IPS DF 6.9 (cell line): Measurements from ENCODE around the gene CCDC57.
"Not testable (repeated sequence)": the region's sequence is repeated elsewhere in the genome, so short reads cannot be mapped to it uniquely, and the experiment has no call there.

Experiments used
- DNase-seq: peaks from one replicate; pipeline ENCODE4 v3.0.0-alpha.2; 2013; ENCODE audit warnings: low read depth, low spot score
- H3K27ac ChIP-seq: one replicate; pipeline ENCODE4 v1.5.1; 2013; ENCODE audit warnings: low read length, control low read depth
- H3K27me3 ChIP-seq: 2 replicates; pipeline ENCODE4 v1.6.1; 2013; ENCODE audit warnings: mild to moderate bottlenecking, low read length; ENCODE audit not compliant: control insufficient read depth, insufficient read depth
- H3K36me3 ChIP-seq: 2 replicates; pipeline ENCODE4 v1.6.1; 2013; ENCODE audit warnings: low read length; ENCODE audit not compliant: control insufficient read depth, insufficient read depth
- H3K4me1 ChIP-seq: 2 replicates; pipeline ENCODE4 v1.6.1; 2013; ENCODE audit warnings: low read length; ENCODE audit not compliant: control insufficient read depth, insufficient read depth
- H3K4me3 ChIP-seq: 2 replicates; pipeline ENCODE4 v1.5.1; 2013; ENCODE audit warnings: mild to moderate bottlenecking, low read length
- H3K9me3 ChIP-seq: 2 replicates; pipeline ENCODE4 v1.6.1; 2013; ENCODE audit warnings: low read length, inconsistent platforms; ENCODE audit not compliant: control insufficient read depth, insufficient read depth
- WGBS: extraction: QIAGEN DNeasy Blood & Tissue Kit; methylation state at CpG from one replicate; pipeline ENCODE4 v1.1.7; 2013; ENCODE audit warnings: mixed read lengths, missing lambda C conversion rate; ENCODE audit not compliant: insufficient read length, insufficient coverage; 5-methylcytosine and 5-hydroxymethylcytosine counted together

Gene CCDC57

DNA sequence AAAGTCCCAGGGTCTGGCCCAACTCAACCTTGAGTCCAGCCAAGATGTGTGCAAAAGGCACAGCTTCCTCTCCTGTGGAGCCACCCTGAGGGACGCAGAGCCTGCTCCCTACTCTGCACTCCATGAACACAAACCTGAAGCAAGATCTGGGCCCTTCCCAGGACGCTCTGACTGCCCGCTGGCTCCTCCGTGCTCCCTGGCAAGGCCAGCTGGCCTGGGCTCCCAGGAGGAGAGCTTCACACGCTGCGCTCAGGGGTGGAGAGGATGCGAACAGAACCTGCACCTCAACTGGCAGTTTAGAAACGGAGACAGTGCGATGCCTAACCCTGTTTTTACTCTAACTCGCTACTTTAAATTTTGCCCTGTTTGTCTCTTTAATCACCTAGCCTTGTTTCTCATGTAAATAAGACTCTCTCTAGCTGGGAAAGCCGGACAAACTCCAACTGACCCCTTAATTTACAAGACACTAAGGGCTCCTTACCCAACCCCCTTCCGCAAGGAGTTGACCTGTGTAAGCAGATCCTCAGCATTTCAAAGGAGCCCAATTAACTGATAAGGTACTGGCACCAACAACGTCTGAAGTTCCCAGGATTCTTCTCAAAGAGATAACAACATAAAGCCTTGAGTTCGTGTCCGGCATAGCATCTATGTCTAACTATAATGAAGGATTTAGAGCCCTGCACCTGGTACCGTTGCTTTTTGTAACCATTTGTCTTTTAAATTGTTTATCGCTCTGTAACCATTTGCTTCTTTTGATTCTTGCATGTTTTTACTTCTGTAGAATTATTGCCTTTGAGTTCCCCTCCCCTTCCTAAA, 38.4 kb downstream of the CCDC57 start:
- not testable (repeated sequence) for H3K9me3 ChIP-seq, DNase-seq, H3K4me3 ChIP-seq, H3K4me1 ChIP-seq, H3K36me3 ChIP-seq, H3K27ac ChIP-seq
- WGBS, result no CpG with 5 or more reads among the region's 17 CpGs
- peaks cover 57% of the 10 kb centered on the region for H3K27me3 ChIP-seq

- Histone ChIP-seq H3K4me1 (peaks cover 9% of the 10 kb centered on the region), H3K27ac (no peak overlapping the region), H3K9me3 (no peaks in the 10 kb centered on the region), H3K4me3 (no peak overlapping the region), H3K36me3 (0 out of 2 replicates have a peak, but pooled peaks cover 4% of the 10 kb centered on the region), H3K27me3 (peaks cover 55% of the 10 kb centered on the region)
- DNase-seq, result no peak
- whole genome bisulfite sequencing, result no CpG with 5 or more reads among the region's 18 CpGs
Observed at GRCh38 chr17:82173351-82174041, 39.1 kb downstream of the CCDC57 start.

GRCh38 chr17:82172486-82173160, 40.0 kb downstream of the CCDC57 start:
- no CpG with 5 or more reads among the region's 18 CpGs for WGBS
- Histone ChIP-seq H3K36me3 (no peaks in the 10 kb centered on the region), H3K4me1 (peaks cover 9% of the 10 kb centered on the region), H3K9me3 (no peaks in the 10 kb centered on the region), H3K27me3 (peaks cover 49% of the 10 kb centered on the region), H3K4me3 (no peak overlapping the region), H3K27ac (no peak overlapping the region)
- DNase-seq, result no peak

- peaks cover 45% of the 10 kb centered on the region for H3K27me3 ChIP-seq
- no peaks in the 10 kb centered on the region for H3K9me3 ChIP-seq
- H3K27ac ChIP-seq, result no peak overlapping the region
- H3K4me1 ChIP-seq, result peaks cover 9% of the 10 kb centered on the region
- no CpG with 5 or more reads among the region's 14 CpGs for WGBS
- H3K36me3 ChIP-seq, result no peaks in the 10 kb centered on the region
- no peak for DNase-seq
- no peak overlapping the region for H3K4me3 ChIP-seq
Observed at GRCh38 chr17:82171750-82172375, 40.8 kb downstream of the CCDC57 start.

DNA sequence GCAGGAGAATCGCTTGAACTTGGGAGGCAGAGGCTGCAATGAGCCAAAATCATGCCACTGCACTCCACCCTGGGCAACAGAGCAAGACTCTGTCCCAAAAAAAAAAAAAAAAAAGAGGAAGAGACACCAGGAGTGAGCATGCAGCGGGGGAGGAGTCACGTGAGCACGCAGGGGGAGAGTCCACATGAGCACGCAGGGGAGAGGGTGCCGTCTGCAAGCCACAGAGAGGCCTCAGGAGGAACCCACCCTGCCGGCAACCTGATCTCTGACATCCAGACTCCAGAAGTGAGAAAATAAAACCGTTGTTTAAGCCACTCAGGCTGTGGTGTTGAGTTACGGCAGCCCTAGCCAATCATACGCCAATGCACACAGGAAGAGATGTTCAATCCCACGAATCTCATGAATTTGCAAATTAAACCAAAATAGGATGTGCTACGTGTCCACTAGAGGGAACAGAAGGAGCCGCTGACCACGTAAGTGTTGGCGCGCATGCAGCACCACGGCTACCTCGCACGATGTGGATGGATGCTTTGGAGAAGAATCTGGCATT, 42.2 kb downstream of the CCDC57 start:
- Histone ChIP-seq H3K4me1 (peaks cover 9% of the 10 kb centered on the region), H3K9me3 (no peaks in the 10 kb centered on the region), H3K27me3 (peaks cover 34% of the 10 kb centered on the region), H3K36me3 (no peaks in the 10 kb centered on the region), H3K27ac (no peak overlapping the region), H3K4me3 (no peak overlapping the region)
- DNase-seq, result no peak
- no CpG with 5 or more reads among the region's 19 CpGs for WGBS

DNA sequence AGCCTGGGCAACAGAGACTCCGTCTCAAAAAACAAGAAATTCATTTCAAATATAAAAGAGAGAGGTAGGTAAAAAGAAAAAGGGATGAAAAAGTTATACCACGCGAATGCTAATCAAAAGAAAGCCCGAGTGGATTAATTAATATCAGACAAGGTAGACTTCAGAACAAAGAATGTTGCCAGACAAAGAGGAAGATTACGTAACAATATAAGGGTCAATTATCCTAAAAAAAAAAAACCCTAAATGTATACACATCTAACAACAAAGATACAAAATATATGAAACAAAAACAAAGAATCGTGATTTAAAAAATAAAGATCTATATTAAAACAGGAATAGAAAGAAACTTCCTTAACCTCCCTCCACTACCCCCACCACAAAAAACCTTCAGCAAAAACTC, 44.1 kb downstream of the CCDC57 start:
- no CpG with 5 or more reads among the region's 6 CpGs for WGBS
- DNase-seq, result no peak
- Histone ChIP-seq H3K27ac (no peak overlapping the region), H3K4me1 (no peaks in the 10 kb centered on the region), H3K27me3 (peaks cover 24% of the 10 kb centered on the region), H3K4me3 (no peak overlapping the region), H3K9me3 (no peaks in the 10 kb centered on the region), H3K36me3 (no peaks in the 10 kb centered on the region)

DNA sequence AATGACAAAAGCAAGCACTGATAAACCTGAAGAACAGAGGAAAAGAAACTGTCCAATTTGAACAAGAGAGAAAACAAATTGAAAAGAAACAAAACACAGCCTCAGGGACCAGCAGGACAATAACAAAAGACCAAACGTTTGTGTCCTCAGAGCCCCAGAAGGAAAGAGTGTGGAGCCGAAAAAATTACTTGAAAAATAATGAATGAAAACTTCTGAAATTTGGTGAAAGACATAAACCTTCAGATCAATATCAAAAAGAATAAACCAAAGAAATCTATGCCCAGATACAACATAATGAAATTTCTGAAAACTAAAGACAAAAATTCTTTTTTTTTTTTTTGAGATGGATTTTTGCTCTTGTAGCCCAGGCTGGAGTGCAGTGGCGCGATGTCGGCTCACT, 45.6 kb downstream of the CCDC57 start:
- no peak for DNase-seq
- Histone ChIP-seq H3K4me1 (no peaks in the 10 kb centered on the region), H3K4me3 (no peak overlapping the region), H3K36me3 (peaks cover 3% of the 10 kb centered on the region; the same call in 1 of the 2 replicates), H3K27me3 (peaks cover 12% of the 10 kb centered on the region), H3K27ac (no peak overlapping the region), H3K9me3 (no peaks in the 10 kb centered on the region)
- whole genome bisulfite sequencing, result no CpG with 5 or more reads among the region's 5 CpGs

DNA sequence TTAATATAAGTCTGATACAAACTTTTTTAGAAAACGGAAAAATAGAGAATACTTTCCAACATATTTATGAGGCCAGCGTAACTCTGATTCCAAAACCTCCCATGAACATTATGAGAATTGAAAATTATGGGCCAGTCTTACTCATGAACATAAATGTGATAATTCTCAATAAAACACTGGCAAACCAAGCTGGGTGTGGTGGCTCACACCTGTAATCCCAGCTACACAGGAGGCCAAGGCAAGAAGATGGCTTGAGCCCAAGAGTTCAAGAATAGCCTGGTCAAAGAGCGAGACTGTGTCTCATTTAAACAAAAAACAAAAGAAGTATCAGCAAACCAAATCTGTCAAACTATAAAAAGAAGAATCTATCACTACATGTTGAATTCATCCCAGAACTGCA, 47.8 kb downstream of the CCDC57 start:
- no peaks in the 10 kb centered on the region for H3K4me1 ChIP-seq
- H3K27ac ChIP-seq, result no peak overlapping the region
- H3K9me3 ChIP-seq, result no peaks in the 10 kb centered on the region; the same call in 1 of the 2 replicates
- no CpG with 5 or more reads among the region's 3 CpGs for WGBS
- no peak overlapping the region for H3K4me3 ChIP-seq
- peaks cover 3% of the 10 kb centered on the region; the same call in 1 of the 2 replicates for H3K36me3 ChIP-seq
- no peak for DNase-seq
- no peaks in the 10 kb centered on the region for H3K27me3 ChIP-seq

DNA sequence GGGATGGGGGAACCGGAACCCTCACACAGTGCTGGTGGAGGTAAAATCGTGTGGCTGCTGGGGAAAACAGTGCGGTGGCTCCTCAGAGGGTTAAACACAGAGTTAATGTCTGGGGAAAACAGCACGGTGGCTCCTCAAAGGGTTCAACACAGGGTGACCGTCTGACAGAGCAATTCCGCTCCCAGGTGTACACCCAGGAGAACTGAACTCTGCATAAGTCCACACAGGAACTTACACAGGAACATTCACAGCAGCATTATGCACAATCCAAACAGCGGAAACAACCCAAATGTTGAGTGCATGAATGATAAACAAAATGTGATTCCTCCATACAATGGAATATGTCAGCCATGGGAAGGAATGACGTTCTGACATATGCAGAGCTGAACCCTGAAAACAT, 51.4 kb downstream of the CCDC57 start:
- no peak overlapping the region for H3K27ac ChIP-seq
- H3K4me3 ChIP-seq, result no peak overlapping the region
- WGBS, result no CpG with 5 or more reads among the region's 8 CpGs
- no peaks in the 10 kb centered on the region for H3K4me1 ChIP-seq
- no peaks in the 10 kb centered on the region; the same call in 1 of the 2 replicates for H3K9me3 ChIP-seq
- H3K36me3 ChIP-seq, result peaks cover 3% of the 10 kb centered on the region; the same call in 1 of the 2 replicates
- DNase-seq, result no peak
- H3K27me3 ChIP-seq, result no peaks in the 10 kb centered on the region

GRCh38 chr17:82160075-82160474, 52.6 kb downstream of the CCDC57 start:
- no peak overlapping the region for H3K4me3 ChIP-seq
- H3K4me1 ChIP-seq, result no peaks in the 10 kb centered on the region
- no peak for DNase-seq
- H3K27ac ChIP-seq, result no peak overlapping the region
- peaks cover 3% of the 10 kb centered on the region; the same call in 1 of the 2 replicates for H3K36me3 ChIP-seq
- no CpG with 5 or more reads among the region's 5 CpGs for WGBS
- H3K27me3 ChIP-seq, result no peaks in the 10 kb centered on the region
- no peaks in the 10 kb centered on the region; the same call in 1 of the 2 replicates for H3K9me3 ChIP-seq
